GM10266 (cell line): ENCODE data around the gene KBTBD4.

Source experiments
- DNase-seq: peaks from one replicate; pipeline ENCODE4 v3.0.0; 2012; ENCODE audit errors: extremely low spot score
- CTCF ChIP-seq: IDR thresholded peaks from 2 replicates; pipeline ENCODE4 v1.5.1; 2012; ENCODE audit warnings: mild to moderate bottlenecking, low read depth; ENCODE audit not compliant: control insufficient read depth, insufficient read depth; ENCODE audit errors: missing control alignments

The KBTBD4 gene

DNA sequence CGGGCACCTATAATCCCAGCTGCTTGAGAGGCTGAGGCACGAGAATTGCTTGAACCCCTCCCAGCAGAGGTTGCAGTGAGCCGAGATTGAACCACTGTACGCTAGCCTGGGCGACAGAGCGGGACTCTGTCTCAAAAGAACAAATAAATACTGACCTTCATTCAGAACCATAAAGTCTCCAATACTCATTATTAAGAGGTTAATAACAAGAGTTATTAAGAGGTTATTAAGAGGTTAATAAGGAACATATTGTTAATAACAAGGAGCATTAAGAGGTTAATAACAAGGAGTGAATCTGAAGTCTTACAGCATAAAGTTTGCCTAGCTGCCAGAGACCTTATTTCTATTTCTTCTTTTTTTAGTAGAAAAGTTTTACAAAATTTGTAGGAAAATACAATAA, 33.5 kb downstream of the KBTBD4 start:
- no peak for TF ChIP-seq CTCF
- DNase-seq = no peak

GRCh38 chr11:47541070-47541469, 37.7 kb downstream of the KBTBD4 start:
- no peak for TF ChIP-seq CTCF
- no peak for DNase-seq

GRCh38 chr11:47539681-47540039, 39.1 kb downstream of the KBTBD4 start:
- TF ChIP-seq CTCF = no peak
- DNase-seq = no peak

DNA sequence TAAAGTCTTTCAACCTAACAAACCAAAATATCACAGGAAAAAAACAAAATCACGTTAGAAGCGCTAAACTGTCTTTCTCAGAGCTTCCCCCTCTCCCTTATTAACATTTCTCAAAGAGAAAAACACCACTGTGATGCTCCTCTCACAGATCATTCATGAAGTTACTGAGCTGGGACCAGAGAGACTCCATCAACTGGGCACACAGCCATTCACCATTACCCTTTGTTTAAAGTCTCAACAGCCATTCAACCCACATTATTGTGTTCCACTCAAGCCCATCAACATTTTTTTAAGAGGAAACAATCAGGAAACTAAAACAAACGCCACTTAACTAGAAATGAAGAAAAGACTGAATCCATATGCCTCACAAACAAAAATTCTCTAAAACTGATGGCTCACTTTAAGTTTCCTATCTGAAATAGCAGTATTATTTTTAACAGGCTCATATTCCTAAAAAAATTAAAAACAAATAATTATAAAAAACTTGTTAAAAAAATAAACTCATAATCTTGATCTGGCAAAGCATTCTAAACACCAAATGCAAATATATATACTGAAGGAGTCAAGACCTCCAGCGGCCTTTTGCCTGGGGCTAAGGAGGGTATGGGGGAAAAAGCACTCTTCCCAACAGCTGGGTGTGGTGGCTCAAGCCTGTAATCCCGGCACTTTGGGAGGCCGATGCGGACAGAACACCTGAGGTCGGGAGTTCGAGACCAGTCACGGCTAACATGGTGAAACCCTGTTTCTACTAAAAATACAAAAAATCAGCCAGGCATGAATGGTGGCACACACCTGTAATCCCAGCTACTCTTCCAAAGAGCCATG, 39.8 kb downstream of the KBTBD4 start:
- no peak for TF ChIP-seq CTCF
- no peak for DNase-seq

DNA sequence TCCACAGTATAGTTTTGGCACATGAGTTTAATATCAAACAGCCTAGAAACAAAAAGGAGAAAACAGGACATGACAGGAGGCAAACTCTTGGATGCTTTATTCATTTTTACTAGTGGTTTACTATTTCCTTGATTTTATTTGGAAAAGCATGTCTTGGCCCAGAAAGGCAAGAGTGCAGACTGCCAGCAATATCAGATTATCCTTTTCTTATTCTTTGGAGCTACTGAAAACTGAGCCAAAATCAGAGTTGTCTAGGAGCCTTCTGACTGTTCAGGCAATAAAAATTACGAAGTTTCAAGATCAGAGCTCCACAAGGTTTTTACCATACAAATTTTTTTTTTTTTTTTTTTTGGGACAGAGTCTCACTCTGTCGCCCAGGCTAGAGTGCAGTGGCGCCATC, 41.9 kb downstream of the KBTBD4 start:
- DNase-seq = no peak
- no peak for TF ChIP-seq CTCF

GRCh38 chr11:47534704-47535251, 44.0 kb downstream of the KBTBD4 start:
- no peak for TF ChIP-seq CTCF

GRCh38 chr11:47533690-47534151, 45.0 kb downstream of the KBTBD4 start:
- no peak for TF ChIP-seq CTCF
- DNase-seq = no peak

More at GRCh38 chr11:47534704-47535251, 44.0 kb downstream of the KBTBD4 start:
- no peak for DNase-seq
